RKO (cell line): ENCODE measurements around the gene GALNT9.

Source experiments
- DNase-seq: peaks from one replicate; pipeline ENCODE4 v3.0.0-alpha.2; 2016; ENCODE audit warnings: low spot score

GALNT9 gene

DNA sequence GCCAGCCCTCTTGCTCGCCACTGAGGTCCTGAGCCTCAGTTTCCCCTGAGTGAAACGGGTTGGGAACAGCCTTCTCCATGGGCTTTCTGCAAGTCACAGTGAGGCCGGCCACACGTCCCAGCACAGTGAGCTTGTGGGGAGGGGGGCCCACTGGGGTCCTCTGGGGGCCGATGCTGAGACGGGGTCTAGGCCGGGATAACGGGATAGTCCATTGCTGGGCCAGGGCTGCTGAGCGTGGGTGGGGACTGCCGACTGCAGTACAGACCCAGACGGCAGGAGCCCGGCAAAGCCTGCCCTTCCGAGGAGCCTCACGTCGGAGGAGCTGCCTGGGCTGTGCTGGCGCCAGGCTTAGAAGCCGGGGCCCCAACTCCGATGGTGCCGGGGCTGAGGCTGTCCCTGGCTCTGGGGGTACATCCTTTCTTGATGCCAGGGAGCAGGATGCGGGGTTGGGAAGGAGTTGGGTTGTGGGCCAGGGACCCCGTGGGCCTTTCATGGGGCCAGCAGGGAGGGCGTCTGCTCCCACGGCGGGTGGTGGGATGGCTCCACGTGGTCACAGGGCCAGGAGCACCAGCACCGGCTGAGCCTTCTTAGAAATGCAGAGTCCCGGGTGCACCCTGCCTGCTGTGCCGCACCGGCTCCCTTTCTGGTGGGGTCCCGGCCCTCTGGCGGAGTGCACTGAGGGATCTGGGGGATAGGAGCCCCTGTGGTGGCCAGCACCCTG lies 160.9 kb downstream of the GALNT9 start:
- no peak for DNase-seq

DNA sequence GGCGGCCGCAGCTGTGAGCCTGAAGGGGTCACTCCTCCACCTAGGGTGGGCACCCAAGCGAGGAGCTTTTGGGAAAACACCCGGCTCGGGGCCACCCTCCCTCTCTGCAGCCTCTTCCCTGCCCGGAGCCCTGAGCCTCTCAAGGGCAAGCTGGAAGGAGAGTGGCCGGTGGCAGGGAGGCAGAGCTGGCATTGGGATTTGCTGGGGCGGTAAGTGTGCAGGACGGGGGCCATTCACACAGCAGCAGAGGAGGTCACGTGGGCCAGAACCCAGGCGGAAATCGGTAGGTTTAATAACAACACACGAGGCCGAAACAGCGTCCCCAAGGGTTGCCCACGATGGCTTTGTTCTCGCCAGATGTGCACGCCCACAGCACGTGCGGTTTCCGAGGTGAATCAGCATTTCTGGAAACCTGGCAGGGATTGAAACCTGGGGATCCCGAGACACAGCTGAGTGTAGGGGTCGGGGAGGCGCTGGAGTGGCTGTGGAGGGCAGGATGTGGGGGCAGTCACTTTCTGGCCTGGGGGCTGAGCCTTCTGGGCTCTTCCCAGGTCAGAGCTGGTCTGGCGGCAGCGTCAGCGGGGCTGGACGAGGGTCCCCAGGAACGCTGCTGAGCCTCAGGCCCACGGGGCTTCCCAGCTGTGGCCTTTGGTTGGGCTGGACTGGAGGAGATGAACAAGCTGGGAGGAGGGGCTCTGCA lies 161.6 kb downstream of the GALNT9 start:
- no peak for DNase-seq

GRCh38 chr12:132166801-132167591 lies 162.4 kb downstream of the GALNT9 start:
- DNase-seq, result no peak

DNA sequence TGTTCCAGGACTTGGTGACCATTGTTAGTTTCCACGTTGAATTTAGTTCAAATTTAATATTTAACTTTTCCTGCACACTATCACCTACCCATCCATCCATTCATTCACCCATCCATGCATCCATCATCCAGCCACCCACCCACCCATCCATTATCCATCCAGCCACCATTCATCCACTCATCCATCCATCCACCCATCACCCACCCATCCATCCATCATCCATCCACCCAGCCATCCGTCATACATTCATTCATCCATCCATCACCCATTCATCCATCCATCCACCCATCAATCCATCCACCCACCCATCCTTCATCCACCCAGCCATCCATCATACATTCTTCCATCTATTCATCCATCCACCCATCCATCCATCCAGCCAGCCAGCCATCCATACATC lies 163.3 kb downstream of the GALNT9 start:
- DNase-seq, result no peak

DNA sequence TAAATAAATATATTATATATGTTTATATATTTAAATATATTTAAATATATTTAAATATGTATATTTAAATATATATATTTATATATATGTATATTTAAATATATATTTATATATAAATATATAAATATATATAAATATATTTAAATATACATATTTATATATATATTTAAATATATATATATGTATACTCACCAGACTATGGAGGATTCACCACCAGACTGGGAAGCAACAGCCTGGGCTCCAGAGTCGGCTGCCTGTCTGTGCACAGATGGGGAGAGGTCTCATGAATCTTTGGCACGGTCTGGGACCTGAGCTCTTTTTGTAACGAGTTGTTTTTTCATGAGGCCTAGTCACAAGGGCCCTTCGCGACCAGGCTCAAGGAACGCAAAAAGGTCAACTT lies 163.8 kb downstream of the GALNT9 start:
- no peak for DNase-seq

GRCh38 chr12:132164426-132164825 lies 165.0 kb downstream of the GALNT9 start:
- no peak for DNase-seq

DNA sequence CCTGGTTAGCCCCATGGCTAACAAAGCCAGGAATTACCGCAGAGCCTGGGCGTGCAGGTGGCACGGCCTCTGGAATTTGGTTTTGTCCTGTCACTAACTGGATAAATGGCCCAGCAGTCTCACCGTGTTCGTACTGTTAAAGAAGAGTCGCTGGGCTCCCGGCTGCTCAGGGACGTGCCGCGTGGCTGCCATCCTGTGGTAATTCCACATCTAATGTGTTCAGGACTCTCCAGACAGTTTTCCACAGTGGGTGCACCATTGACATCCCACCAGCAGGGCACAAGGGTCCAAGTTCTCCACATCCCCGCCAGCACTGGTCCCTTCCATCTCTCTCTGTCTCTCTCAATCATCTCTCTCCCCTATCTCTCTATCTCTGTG lies 165.5 kb downstream of the GALNT9 start:
- DNase-seq, result no peak

GRCh38 chr12:132163041-132163910 lies 166.1 kb downstream of the GALNT9 start:
- no peak for DNase-seq

DNA sequence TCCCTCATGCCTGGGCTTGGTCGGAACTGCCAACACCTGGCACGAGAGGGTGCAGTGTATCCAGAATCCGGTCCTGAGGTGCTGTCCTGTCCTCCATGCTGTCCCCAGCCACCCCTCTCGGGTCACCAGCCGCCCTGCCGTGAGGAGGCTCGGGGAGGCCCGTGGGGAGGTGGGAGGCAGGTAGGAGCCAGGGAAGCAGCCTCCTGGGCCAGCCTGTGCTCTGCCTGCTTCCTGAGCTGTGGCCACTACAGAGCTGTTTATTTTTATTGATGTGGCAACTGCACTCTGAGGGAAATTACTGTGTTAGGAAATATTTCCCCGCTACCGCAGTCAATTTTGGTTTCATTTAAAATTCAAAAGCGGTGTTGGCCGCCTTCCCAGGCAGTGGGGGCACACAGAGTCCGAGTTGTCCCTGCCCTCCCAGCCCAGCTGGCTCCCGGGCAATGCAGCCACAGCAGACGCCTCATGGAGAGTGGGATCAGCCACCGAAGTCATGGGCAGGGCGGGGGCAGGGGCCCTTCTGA lies 166.8 kb downstream of the GALNT9 start:
- DNase-seq, result no peak

GRCh38 chr12:132161796-132162507 lies 167.4 kb downstream of the GALNT9 start:
- no peak for DNase-seq

GRCh38 chr12:132161036-132161781 lies 168.2 kb downstream of the GALNT9 start:
- no peak for DNase-seq

GRCh38 chr12:132160601-132161035 lies 168.8 kb downstream of the GALNT9 start:
- no peak for DNase-seq

DNA sequence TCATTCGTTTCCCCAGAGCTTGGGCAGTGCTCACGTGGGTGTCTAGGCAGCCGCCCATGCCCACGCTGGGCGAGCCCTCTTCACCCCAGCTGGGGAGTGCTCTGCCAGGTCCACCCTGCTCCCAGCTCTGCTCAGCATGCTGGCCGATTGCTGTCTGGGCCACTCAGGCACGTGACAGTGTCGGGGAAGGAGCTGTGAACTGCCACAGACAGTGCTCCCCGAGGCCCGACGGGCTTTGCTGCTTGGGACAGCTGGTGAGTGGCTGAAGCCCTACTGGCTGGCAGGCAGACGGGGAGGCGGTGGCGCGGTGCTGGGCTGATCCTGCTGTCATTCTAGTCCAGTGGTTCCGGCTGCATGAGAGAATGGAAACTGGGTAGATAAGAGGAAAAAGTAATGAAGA lies 169.4 kb downstream of the GALNT9 start:
- DNase-seq, result no peak

DNA sequence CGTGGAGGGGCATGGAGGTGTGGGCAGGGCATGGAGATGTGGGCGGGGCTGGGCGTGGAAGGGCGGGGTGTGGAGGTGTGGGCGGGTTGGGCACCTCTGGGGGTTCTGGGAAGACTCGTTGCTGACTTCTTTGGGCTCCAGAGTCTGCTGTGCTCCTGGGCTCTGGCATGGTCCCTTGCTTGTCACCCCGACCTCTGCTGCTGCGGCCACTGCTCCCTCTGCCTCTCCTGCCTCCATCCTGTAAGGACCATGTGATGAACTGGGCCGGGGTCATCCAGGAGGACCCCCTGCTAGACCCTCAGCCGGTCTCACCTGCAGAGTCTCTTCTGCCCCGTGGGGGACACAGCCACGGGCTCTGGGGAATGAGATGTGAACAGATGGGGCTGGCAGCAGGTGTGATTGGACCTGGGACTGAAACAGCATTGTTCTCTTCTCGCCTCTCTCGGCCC lies 169.8 kb downstream of the GALNT9 start:
- no peak for DNase-seq

- DNase-seq, result no peak
Measured at GRCh38 chr12:132158677-132159554, 170.5 kb downstream of the GALNT9 start.

DNA sequence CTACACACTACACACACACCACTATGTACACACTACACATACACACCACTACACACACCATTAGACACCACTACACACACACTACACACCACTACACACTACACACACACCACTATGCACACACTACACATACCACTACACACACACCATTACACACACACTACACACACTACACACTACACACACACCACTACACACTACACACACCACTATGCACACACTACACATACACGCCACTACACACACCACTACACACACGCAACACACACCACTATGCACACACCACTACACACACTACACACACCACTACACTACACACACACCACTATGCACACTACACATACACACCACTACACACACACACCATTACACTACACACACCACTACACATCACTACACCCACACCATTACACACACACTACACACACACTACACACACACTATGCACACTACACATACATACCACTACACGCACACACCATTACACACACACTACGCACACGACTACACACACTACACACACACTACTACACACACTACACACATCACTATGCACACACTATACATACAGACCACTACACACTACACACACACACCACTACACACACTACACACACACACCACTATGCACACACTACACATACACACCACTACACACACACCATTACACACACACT lies 171.5 kb downstream of the GALNT9 start:
- no peak for DNase-seq

DNA sequence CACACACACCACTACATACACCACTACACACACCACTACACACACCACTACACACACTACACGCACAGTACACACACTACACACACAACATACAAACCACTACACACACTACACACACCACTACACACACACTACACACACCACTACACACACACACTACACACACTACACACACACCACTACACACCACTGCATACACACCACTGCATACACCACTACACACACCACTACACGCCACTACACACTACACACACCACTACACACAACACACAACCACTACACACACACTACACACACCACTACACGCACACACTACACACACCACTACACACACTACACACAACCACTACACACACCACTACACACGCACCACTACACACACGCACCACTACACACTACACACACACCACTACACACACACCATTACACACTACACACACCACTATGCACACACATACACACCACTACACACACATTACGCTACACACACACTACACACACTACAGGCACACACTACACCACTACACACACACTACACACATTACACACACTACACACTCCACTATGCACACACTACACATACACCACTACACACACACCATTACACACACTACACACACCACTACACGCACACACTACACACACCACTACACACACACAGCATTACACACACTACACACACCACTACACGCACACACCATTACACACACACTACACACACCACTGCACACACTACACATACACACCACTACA lies 172.6 kb downstream of the GALNT9 start:
- DNase-seq, result no peak
